GM18505 (cell line): ENCODE measurements around the gene FBXL17.

ENCODE experiments used
- ATAC-seq: cut with Tn5 transposase; IDR thresholded peaks from one replicate; pipeline ENCODE4 v1.9.1; 2021; ENCODE audit not compliant: unreplicated experiment
- POLR2A ChIP-seq: IDR thresholded peaks from 4 replicates; pipeline ENCODE4 v1.6.1; 2011; ENCODE audit warnings: borderline replicate concordance; ENCODE audit not compliant: insufficient read depth, insufficient read length; ENCODE audit errors: extremely low read depth

The FBXL17 gene

DNA sequence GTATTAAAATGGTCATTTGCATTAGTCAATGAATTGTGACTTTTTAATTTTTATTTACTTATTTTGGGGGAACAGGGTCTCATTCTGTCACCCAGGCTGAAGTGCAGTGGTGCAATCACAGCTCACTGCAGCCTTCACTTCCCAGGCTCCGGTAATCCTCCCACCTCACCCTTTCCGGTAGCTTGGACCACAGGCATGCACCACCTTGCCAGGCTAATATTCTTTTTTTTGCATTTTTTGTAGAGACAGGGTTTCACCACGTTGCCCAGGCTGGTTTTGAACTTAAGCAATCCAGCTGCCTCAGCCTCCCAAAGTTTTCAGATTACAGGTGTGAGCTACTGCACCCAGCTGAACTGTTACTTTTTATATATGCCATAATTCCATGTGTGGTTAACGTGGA lies 143.4 kb downstream of the FBXL17 start:
- no peak for ATAC-seq
- TF ChIP-seq POLR2A = no peak

- TF ChIP-seq POLR2A = no peak
- no peak for ATAC-seq
Observed at GRCh38 chr5:108233617-108234155, 148.2 kb downstream of the FBXL17 start.

GRCh38 chr5:108232805-108233204 lies 149.1 kb downstream of the FBXL17 start:
- no peak for ATAC-seq
- TF ChIP-seq POLR2A = no peak

DNA sequence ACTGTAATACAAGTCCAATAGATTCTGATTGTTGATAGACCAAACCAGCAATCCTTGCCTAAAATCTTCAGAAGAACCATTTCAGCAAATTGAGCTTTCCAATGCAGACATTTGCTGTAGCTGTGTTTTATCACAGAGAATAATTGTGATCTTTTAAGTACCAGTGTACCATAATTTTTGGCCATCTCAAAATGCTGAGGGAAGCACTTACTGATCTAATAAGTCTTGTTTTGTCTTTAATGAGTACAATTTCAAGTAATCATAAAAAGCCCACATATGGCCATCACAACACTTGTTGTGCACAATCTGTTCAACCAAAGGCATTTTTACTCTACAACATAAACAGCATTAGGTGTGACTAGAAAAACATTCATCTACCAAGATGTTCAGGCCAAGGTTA lies 159.9 kb downstream of the FBXL17 start:
- no peak for ATAC-seq
- no peak for TF ChIP-seq POLR2A

DNA sequence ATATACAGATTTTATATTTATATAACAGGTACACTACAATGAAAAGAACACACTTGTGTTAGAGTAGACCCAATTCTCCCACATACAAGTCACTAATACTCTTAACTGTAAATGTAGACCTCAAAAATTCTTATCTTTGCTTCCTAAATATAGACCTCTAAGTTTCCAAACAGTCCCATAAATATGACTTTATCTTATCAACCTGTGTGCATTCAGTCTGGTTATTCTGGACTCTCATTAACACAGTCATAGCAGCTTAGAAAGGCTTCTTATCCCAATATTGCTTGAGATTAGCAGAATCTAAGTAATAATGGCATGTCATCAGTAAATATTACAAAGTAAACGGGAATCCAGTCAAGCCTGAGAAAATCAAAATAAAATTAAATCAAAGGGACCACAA lies 161.1 kb downstream of the FBXL17 start:
- no peak for ATAC-seq

GRCh38 chr5:108216890-108217289 lies 165.0 kb downstream of the FBXL17 start:
- no peak for TF ChIP-seq POLR2A
- no peak for ATAC-seq

More for the DNA sequence above, 161.1 kb downstream of the FBXL17 start:
- no peak for TF ChIP-seq POLR2A

GRCh38 chr5:108214857-108215256 lies 167.0 kb downstream of the FBXL17 start:
- TF ChIP-seq POLR2A = no peak
- no peak for ATAC-seq

GRCh38 chr5:108212775-108213346 lies 169.0 kb downstream of the FBXL17 start:
- TF ChIP-seq POLR2A = no peak
- ATAC-seq = no peak

DNA sequence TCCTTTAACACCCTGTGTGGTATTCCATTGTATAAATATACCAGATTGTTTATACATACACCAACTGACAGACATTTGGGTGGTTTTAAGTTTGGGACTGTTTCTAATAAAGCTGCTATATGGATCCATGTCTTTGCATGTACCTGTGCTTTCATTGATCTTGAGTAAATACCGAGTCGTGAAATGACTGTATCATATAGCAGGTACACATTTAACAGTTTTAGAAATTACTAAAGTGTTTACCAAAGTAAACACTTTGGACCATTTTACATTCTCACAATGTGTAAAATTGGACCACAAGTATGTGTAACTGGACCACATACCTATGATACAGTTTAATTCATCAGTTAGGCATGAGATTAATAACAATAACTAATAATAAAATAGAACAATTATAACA lies 175.2 kb downstream of the FBXL17 start:
- ATAC-seq = no peak
- TF ChIP-seq POLR2A = no peak

DNA sequence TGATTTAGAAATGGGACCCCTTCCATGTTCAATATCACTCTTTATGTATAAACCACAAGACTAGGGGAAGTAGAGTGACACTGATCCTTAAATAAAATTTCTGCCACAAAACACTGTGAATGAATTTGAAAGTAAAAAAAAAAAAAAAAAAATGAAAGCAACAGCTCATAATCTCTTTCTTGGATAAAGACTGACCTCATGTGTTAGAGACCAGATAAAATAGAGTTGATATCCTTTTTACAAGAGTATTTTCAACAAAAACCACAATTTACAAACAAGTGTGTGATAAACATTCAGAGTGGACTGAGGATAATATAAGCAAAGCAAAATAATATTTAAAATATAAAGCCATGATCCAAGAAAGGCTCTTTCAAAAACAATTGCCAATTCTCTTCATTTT lies 180.2 kb downstream of the FBXL17 start:
- no peak for TF ChIP-seq POLR2A
- ATAC-seq = no peak

GRCh38 chr5:108196276-108196675 lies 185.6 kb downstream of the FBXL17 start:
- no peak for ATAC-seq
- TF ChIP-seq POLR2A = no peak

GRCh38 chr5:108193021-108193795 lies 188.7 kb downstream of the FBXL17 start:
- no peak for TF ChIP-seq POLR2A
- ATAC-seq = no peak

- TF ChIP-seq POLR2A = no peak
Observed at GRCh38 chr5:108184940-108185339, 197.0 kb downstream of the FBXL17 start.

DNA sequence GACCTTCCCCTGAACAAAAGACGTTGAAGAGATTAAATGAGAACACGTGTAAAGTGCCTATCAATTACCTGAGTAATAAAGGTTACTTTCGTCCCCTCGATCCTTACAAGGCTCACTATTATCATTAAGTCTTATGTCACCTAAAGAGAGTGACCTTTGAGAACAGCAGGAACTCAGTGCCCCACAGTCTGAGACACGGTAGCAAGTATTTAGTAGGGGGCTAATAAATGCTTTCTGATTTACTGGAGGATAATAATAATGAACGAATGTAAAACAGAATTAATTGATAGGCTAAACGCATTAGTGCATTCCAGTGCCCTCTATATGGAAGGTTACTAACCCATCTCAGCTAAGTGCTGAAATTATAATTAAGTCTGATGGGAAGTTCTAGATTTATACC lies 199.9 kb downstream of the FBXL17 start:
- TF ChIP-seq POLR2A = no peak

More at GRCh38 chr5:108184940-108185339, 197.0 kb downstream of the FBXL17 start:
- ATAC-seq = no peak

More for the DNA sequence above, 199.9 kb downstream of the FBXL17 start:
- ATAC-seq = no peak
